ENCODE results near the gene ZMYND8. TPM values are rescaled to one million over a fixed set of nuclear protein-coding genes. Genes with fewer than 3 reads are reported as not detected.
A peak's percentile ranks its signal among the peaks of the same experiment; 100 is the strongest.

ZMYND8 gene
- total RNA-seq, 1 donor from 2014 or later: 45.7 TPM

- TF ChIP-seq CTCF (IDR thresholded peaks at IDR 0.05): no peak
- H3K9me3 ChIP-seq: no peaks in the 10 kb centered on the region
- DNase-seq (no peak), ATAC-seq (no peak)
- H3K4me3 ChIP-seq: no peak overlapping the region
- intact Hi-C loops (cut with DNase I): no loop called here
- peaks cover 27% of the 10 kb centered on the region for H3K4me1 ChIP-seq
- H3K27ac ChIP-seq: no peak overlapping the region
- H3K27me3 ChIP-seq: no peaks in the 10 kb centered on the region
- peaks cover under 1% of the 10 kb centered on the region for H3K36me3 ChIP-seq
Measured at GRCh38 chr20:47337413-47337812, 19.1 kb downstream of the ZMYND8 start.

DNA sequence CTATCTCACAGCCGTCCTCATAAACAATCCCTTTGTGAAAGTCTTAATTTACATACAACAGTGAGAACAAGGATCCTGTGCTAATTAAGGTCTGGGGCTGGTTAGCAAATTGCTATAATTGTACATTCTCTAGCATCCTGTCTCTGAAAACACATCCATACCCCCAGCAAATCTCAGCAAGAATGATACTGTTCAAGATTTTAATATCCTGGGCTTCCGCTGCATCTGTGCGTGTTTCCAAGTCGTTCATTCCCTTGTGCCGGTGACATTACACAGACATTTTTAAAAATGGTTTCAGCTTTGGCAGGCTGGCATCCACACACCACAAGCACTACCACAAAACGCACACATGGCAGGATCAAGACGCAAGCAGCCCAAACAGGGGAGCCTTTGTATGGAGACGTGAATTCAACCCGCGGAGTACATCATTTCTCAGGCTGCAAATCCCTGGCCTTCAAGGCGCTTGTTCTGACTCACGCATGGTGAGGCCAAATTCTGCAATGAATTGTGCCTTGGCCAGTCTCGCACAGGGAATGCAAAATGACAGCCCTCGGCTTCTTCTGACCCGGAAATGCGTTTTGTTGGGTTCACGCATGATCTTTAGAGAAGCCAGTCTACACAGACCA is 20.3 kb downstream of the ZMYND8 start:
- Histone ChIP-seq H3K9me3 (no peaks in the 10 kb centered on the region), H3K27ac (peak overlapping the region; percentile 81), H3K4me3 (no peak overlapping the region), H3K4me1 (peaks cover 33% of the 10 kb centered on the region), H3K27me3 (no peaks in the 10 kb centered on the region), H3K36me3 (peaks cover 3% of the 10 kb centered on the region)
- no peak for TF ChIP-seq CTCF (IDR thresholded peaks at IDR 0.05)
- DNase-seq: no peak
- intact Hi-C loops (cut with DNase I): no loop called here
- no peak for ATAC-seq

GRCh38 chr20:47335251-47336128 is 21.0 kb downstream of the ZMYND8 start:
- Histone ChIP-seq H3K27ac (peak overlapping the region; percentile 81), H3K4me3 (no peak overlapping the region), H3K27me3 (no peaks in the 10 kb centered on the region), H3K4me1 (peaks cover 38% of the 10 kb centered on the region), H3K36me3 (peaks cover 3% of the 10 kb centered on the region), H3K9me3 (no peaks in the 10 kb centered on the region)
- no peak for TF ChIP-seq CTCF (IDR thresholded peaks at IDR 0.05)
- intact Hi-C loops (cut with DNase I): no loop called here
- no peak for DNase-seq
- ATAC-seq: no peak

GRCh38 chr20:47334022-47334551 is 22.4 kb downstream of the ZMYND8 start:
- H3K4me3 ChIP-seq: peak overlapping the region; percentile 27
- H3K27ac ChIP-seq: peak overlapping the region; percentile 81
- TF ChIP-seq CTCF (IDR thresholded peaks at IDR 0.05): no peak
- H3K36me3 ChIP-seq: peaks cover 3% of the 10 kb centered on the region
- no peaks in the 10 kb centered on the region for H3K27me3 ChIP-seq
- intact Hi-C loops (cut with DNase I): no loop called here
- peak; percentile 86 for ATAC-seq
- no peaks in the 10 kb centered on the region for H3K9me3 ChIP-seq
- DNase-seq: peak; percentile 23
- peaks cover 41% of the 10 kb centered on the region for H3K4me1 ChIP-seq

DNA sequence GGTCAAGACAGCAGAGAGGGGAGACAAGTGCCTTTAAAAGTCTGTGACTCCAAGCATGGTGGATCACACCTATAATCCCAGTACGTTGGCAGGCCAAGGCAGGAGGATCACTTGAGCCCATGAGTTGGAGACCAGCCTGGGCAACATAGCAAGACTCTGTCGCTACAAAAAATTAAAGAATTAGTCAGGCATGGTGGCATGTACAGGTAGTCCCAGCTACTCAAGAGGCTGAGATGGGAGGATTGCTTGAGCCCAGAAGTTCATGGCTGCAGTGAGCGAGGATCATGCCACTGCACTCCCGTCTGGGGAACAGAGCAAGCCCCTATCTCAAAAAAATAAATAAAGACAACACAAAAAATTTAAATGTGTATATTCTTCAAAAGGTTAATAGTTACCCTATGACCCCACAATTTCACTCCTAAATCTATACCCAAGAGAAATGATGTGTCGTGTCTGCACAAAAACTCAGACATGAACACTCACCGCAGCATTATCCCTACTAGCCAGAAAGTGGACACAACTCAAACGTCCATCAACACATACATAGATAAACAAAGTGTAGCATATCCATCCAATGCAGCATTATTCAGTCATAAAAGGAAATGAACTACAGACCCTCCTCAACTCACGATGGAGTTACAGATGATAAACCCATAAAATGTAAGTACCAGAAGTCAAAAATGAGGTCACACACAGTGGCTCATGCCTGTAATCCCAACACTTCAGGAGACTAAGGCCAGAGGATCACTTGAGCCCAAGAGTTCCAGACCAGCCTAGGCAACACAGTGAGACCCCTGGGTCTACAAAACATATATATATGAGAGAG is 23.9 kb downstream of the ZMYND8 start:
- no peak for TF ChIP-seq CTCF (IDR thresholded peaks at IDR 0.05)
- Histone ChIP-seq H3K9me3 (no peaks in the 10 kb centered on the region), H3K36me3 (peaks cover 3% of the 10 kb centered on the region), H3K4me3 (no peak overlapping the region), H3K27me3 (no peaks in the 10 kb centered on the region), H3K27ac (peak overlapping the region; percentile 81), H3K4me1 (peaks cover 48% of the 10 kb centered on the region)
- no peak for DNase-seq
- intact Hi-C loops (cut with DNase I): no loop called here
- ATAC-seq: no peak
